Natural killer cell treated with Interleukin-12 subunit alpha and Interleukin-12 subunit beta and Interleukin-15 and Interleukin-18, amount 100 ng/mL, for 72 hours (primary cell): ENCODE measurements around the gene ZC4H2. TPM values are rescaled to one million over a fixed set of nuclear protein-coding genes. Genes with fewer than 3 reads are reported as not detected.
"Not testable (repeated sequence)": the region's sequence is repeated elsewhere in the genome, so short reads cannot be mapped to it uniquely, and the experiment has no call there.

Experiments
- ATAC-seq, 2 donors: fragments of 150-1000 bp; cut with Tn5 transposase in 1 of 2; sonication (Bioruptor Pico), chemical (Tn5 transposase) in 1 of 2; 2 replicates each; pipeline ENCODE4 v1.10.0; 2021
- DNase-seq: peaks from one replicate; pipeline ENCODE4 v3.0.0; 2022; ENCODE audit warnings: low spot score
- H3K27ac Mint-ChIP-seq, 2 donors: 1 replicate in 1 of 2; 2 replicates in 1 of 2; pipeline ENCODE4 v1.8.0; 2022; ENCODE audit warnings: mixed read lengths in 2 of 2, mild to moderate bottlenecking in 1 of 2, moderate library complexity in 1 of 2
- H3K27me3 Mint-ChIP-seq, 2 donors: 1 replicate in 1 of 2; 2 replicates in 1 of 2; pipeline ENCODE4 v1.8.0; 2022; ENCODE audit warnings: mixed read lengths in 2 of 2
- H3K36me3 Mint-ChIP-seq: one replicate; pipeline ENCODE4 v1.8.0; 2022; ENCODE audit warnings: mixed read lengths
- H3K4me1 Mint-ChIP-seq, 2 donors: 1 replicate in 1 of 2; 2 replicates in 1 of 2; pipeline ENCODE4 v1.8.0; 2022; ENCODE audit warnings: low read depth in 2 of 2, mixed read lengths in 2 of 2, mild to moderate bottlenecking in 1 of 2
- H3K4me3 Mint-ChIP-seq: one replicate; pipeline ENCODE4 v1.8.0; 2022; ENCODE audit warnings: mixed read lengths
- H3K9me3 Mint-ChIP-seq: 2 replicates; pipeline ENCODE4 v1.8.0; 2022; ENCODE audit warnings: mixed read lengths
- total RNA-seq, 2 donors: library from RNA; stranded (reverse); gene quantifications; one replicate each; pipeline ENCODE4 v1.2.3, GENCODE V29; 2022

ZC4H2 gene, protein sequence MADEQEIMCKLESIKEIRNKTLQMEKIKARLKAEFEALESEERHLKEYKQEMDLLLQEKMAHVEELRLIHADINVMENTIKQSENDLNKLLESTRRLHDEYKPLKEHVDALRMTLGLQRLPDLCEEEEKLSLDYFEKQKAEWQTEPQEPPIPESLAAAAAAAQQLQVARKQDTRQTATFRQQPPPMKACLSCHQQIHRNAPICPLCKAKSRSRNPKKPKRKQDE
- total RNA-seq, result 1 to 10 TPM; 8.0 to 8.1 TPM

DNA sequence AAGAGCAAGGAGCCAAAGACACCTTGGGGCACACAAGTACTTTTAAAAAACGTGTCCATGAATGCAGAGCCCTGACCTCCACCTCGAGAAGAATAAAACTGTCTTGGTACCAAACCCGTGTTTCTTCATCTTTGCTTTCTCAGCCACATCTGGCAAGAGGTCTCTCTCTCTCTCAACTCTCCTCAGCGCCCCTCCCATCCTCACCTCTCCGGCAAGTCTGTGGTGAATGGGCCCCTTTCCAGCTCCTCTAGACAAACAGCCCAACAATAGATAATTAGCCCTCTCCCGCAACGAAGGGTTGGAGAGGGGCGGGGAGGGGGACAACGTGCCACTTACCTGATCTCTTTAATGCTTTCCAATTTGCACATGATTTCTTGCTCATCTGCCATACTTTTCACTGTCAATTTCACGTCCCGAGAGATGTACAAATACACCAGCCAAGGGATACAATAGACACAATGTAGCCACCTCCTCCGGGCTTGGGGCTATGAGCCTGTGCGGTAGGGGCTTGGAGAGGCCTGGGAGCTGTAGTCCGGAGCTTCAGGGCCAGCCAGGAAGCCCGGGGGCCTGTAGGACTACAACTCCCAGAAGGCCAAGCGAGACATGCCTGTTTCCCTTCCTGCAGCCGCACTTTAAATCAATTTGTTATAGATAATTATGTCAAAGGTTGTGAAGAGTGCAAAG is at the start of gene ZC4H2:
ZC4H2 (minus strand) TSS at position 462 of the 684 bp plus-strand sequence; CDS start at position 389, 73 bp downstream.
- ATAC-seq (peak; percentile 94 to 98), DNase-seq (peak; percentile 65)
- peaks cover 2 to 7% of the 10 kb centered on the region in 2 donors for H3K27me3 Mint-ChIP-seq
- no peaks in the 10 kb centered on the region for H3K36me3 Mint-ChIP-seq
- peak within 1 kb of the TSS; percentile 96 for H3K4me3 Mint-ChIP-seq
- H3K9me3 Mint-ChIP-seq, result no peaks in the 10 kb centered on the region
- H3K4me1 Mint-ChIP-seq, result peaks cover 6 to 9% of the 10 kb centered on the region in 2 donors
- H3K27ac Mint-ChIP-seq, result peak within 1 kb of the TSS; percentile 69 to 90

DNA sequence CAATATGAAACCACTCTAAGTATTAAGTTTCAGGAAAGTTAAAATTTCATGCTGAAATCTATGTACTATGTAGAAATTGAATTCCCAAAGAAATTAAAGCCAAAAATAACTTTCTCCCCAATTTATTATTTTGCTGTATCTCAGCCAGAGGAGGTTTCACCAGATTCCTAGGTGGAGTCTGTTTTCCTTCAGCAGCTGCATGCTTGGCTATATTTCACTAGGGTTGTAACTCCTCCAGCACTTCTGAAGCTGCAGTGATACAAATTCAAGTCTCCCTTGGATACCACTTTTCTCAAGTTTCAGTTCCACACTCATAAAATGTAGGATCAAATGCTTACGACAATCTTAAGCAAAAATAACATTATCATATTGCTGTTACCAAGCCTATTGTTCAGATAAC is 41.2 kb upstream of the ZC4H2 start:
- no peaks in the 10 kb centered on the region for H3K36me3 Mint-ChIP-seq
- peaks cover 8 to 18% of the 10 kb centered on the region in 2 donors for H3K27me3 Mint-ChIP-seq
- no peak for DNase-seq
- ATAC-seq, result no peak
- peaks cover 1% of the 10 kb centered on the region for H3K9me3 Mint-ChIP-seq
- no peaks in the 10 kb centered on the region for H3K4me1 Mint-ChIP-seq
- H3K4me3 Mint-ChIP-seq, result no peak overlapping the region
- no peak overlapping the region for H3K27ac Mint-ChIP-seq

DNA sequence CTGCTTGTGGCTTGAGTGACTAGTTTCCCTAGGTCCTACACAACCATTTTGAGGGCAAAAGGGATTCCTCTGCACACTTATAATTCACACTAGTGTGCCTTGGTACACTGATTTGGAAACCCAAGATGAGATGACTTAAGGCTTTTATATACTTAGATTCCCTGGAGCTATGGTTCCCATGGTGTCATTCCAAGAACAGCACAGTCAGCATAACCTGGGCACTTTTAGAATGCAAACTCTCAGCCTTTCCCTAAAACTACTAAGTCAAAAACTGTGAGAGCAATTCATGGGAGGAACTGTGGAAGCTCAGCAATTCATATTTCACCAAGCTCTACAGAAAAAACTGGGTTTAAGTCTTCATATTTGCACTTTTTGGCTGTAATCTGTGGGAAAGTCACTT is 38.0 kb upstream of the ZC4H2 start:
- Mint-ChIP-seq H3K4me1 (no peaks in the 10 kb centered on the region), H3K4me3 (no peak overlapping the region), H3K9me3 (no peaks in the 10 kb centered on the region), H3K27ac (no peak overlapping the region), H3K36me3 (no peaks in the 10 kb centered on the region), H3K27me3 (peaks cover 0 to 14% of the 10 kb centered on the region in 2 donors)
- no peak for ATAC-seq
- DNase-seq, result no peak

DNA sequence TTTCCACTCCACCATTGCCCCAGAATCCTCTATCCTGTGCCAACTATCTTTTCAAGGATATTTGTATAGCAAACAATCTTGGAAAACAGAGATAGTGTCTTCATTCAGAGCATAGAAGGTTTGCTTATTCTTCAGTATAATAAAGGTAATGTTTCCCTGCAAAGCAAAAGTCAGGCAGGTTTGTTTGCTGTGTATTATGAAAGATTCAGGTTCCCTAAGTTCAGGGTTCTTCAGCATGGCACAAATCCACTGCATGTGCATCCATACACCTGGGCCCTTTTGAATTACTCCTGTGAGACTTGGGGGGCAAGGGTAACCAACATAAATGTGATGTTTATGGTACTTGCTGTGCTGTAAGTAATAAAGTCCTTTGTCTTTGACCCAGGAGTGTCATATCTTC is 33.2 kb upstream of the ZC4H2 start:
- Mint-ChIP-seq H3K4me1 (no peaks in the 10 kb centered on the region), H3K9me3 (no peaks in the 10 kb centered on the region), H3K27me3 (peaks cover 0 to 11% of the 10 kb centered on the region in 2 donors), H3K36me3 (no peaks in the 10 kb centered on the region), H3K4me3 (no peak overlapping the region), H3K27ac (no peak overlapping the region)
- DNase-seq (no peak), ATAC-seq (no peak)

DNA sequence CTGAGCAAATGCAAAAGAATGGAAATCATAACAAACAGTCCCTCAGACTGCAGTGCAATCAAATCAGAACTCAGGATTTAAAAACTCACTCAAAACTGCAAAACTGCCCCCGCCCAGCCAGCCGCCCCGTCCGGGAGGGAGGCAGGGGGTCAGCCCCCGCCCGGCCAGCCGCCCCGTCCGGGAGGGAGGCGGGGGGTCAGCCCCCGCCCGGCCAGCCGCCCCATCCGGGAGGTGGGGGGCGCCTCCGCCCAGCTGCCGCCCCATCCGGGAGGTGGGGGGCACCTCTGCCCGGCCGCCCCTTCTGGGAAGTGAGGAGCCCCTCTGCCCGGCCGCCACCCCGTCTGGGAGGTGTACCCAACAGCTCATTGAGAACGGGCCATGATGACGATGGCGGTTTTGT is 26.0 kb upstream of the ZC4H2 start:
- ATAC-seq, H3K9me3 Mint-ChIP-seq, H3K4me1 Mint-ChIP-seq, H3K27me3 Mint-ChIP-seq, H3K36me3 Mint-ChIP-seq, H3K4me3 Mint-ChIP-seq, DNase-seq, H3K27ac Mint-ChIP-seq: not testable (repeated sequence)

DNA sequence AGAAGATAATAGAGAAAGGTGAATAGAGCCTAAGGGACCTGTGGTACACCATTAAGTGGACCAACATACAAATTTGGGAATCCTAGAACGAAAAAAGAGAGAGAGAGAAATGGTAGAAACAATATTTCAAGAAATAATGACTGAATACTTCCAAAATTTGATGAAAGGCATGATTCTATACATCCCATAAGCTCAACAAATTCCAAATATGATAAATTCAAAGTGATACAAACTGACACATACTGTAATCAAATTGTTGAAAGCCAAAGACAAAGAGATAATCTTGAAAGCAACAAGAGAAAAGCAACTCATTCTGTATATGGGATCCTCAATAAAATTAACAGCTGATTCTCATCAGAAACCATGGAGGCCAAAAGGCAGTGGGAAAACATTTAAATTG is 20.6 kb upstream of the ZC4H2 start:
- no peak for ATAC-seq
- H3K9me3 Mint-ChIP-seq, result no peaks in the 10 kb centered on the region
- H3K36me3 Mint-ChIP-seq, result peaks cover 4% of the 10 kb centered on the region
- no peak for DNase-seq
- peaks cover 0 to 12% of the 10 kb centered on the region in 2 donors for H3K27me3 Mint-ChIP-seq
- H3K27ac Mint-ChIP-seq, result no peak overlapping the region
- no peak overlapping the region for H3K4me3 Mint-ChIP-seq
- no peaks in the 10 kb centered on the region for H3K4me1 Mint-ChIP-seq

DNA sequence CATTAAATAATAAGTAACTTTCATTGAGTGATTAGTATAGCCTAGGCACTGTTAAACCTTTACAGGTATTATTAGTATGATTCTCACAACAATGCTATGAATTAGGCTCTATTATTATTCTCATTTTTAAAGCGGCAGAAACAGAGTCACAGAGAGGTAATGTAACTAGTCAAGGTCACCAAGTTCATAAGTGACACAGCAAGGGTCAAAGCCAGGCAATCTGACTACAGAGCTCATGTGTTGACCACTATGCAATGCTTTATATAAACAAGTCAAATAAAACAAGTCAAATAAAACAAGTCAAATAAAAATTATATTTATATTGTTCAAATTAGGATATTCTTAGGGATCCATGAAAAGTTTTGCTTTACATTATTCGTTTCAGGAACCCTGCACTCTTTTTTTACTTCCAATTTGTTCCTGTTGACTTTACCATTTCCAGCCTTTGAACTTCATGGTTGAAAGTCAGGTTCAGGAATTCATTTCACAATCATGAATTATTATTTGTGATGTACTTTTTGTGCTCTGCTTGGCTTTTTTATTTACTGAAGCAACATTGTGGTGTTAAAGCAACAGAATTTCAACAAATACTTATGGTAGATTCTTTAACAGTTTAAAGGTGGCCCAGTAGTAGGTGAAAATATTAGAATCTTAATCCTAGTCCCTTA is 18.0 kb upstream of the ZC4H2 start:
- DNase-seq (no peak), ATAC-seq (no peak)
- Mint-ChIP-seq H3K36me3 (peaks cover 4% of the 10 kb centered on the region), H3K27ac (no peak overlapping the region), H3K4me3 (no peak overlapping the region), H3K27me3 (peaks cover 0 to 13% of the 10 kb centered on the region in 2 donors), H3K9me3 (no peaks in the 10 kb centered on the region), H3K4me1 (no peaks in the 10 kb centered on the region)

DNA sequence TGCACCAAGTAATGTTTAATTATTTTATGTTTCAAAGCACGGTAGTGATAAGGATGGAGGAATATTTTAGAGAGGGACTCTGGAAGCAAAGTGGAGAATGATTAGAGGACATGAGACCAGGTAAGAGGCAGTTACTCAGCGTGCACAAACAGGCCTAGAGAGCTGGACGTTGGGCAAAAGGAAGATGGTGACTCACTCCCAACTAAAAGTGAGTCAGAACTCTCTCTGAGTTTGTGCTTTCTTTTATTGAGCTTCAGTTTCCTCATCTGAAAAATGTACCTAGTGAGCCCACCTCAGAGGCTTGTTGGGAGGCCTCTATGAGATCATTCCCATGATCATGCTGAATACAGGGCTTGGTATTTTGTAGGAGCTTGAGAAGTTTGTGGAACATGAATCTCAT is 1.6 kb upstream of the ZC4H2 start:
- no peak overlapping the region for H3K27ac Mint-ChIP-seq
- no peak overlapping the region for H3K4me3 Mint-ChIP-seq

DNA sequence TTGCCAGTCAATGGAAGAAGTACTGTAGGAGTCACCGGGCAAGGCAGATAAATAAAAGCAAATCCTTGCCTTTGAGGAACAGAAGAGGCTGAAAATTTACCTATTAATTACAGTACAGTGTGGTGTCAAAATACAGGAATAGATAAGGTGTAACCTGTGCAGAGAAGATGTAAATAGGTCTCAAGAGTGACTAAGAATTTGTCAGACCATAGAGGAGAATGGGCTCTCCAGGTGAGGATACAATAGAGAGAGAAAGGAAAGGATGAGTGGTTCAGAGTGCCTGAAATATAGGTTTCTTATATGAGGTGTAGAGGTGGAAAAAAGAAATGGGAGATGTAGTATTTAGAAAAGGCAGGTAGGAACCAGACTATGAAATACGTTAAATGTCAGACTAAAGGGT is 801 bp upstream of the ZC4H2 start:
- Mint-ChIP-seq H3K9me3 (no peaks in the 10 kb centered on the region), H3K36me3 (no peaks in the 10 kb centered on the region), H3K27ac (no peak overlapping the region), H3K4me3 (peak overlapping the region; percentile 96), H3K4me1 (peaks cover 6 to 9% of the 10 kb centered on the region in 2 donors), H3K27me3 (peaks cover 6 to 12% of the 10 kb centered on the region in 2 donors)
- DNase-seq (no peak), ATAC-seq (no peak)

More for the DNA sequence above, 1.6 kb upstream of the ZC4H2 start:
- DNase-seq (no peak), ATAC-seq (no peak)
- Mint-ChIP-seq H3K9me3 (no peaks in the 10 kb centered on the region), H3K27me3 (peaks cover 6 to 13% of the 10 kb centered on the region in 2 donors), H3K4me1 (peaks cover 6 to 9% of the 10 kb centered on the region in 2 donors), H3K36me3 (no peaks in the 10 kb centered on the region)

DNA sequence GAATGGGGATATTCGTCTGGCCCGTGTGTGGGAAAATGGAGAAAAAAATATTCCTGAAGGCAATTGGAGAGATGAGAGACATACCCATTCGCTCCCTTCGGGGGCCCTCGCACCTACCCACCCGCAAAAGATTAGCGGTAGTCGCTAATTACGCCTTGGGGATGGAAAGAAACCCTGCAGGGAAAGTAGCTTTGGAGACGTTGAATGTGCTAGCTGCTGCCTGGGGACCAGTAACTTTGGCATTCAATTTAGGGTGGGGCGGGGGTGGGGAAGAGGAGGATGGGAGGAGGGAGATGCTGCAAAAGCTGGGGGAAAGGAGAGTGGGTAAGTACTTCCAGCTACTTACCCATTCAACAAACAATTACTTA is 407 bp upstream of the ZC4H2 start:
- Mint-ChIP-seq H3K4me3 (peak overlapping the region; percentile 96), H3K27ac (peak overlapping the region; percentile 69 to 90), H3K27me3 (peaks cover 6 to 10% of the 10 kb centered on the region in 2 donors), H3K4me1 (peaks cover 6 to 9% of the 10 kb centered on the region in 2 donors), H3K36me3 (no peaks in the 10 kb centered on the region), H3K9me3 (no peaks in the 10 kb centered on the region)
- ATAC-seq, result peak in 1 of 2 donors; percentile 17
- DNase-seq, result no peak

DNA sequence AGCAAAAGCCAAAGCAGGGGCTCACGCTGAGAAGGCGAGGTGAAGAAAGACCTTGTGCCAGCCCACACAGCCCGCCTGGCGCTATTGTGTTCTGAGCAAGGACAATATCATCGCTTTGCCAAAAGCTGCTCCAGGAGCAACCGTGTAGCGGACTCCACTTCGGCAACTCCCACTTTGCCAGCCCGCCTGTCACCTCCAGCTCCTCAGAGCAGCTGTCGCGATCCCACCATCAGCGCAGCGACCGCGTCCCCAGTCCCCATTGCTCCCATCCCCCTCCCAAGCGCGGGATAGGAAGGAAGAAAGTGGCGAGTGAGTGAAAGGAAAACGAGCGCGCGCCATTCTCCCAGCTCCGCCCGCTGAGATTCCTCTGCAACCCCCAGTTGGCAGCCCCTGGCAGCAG is 759 bp downstream of the ZC4H2 start:
- DNase-seq (no peak), ATAC-seq (peak; percentile 26 to 44)
- H3K4me3 Mint-ChIP-seq, result peak overlapping the region; percentile 96
- no peaks in the 10 kb centered on the region for H3K36me3 Mint-ChIP-seq
- peaks cover 0 to 6% of the 10 kb centered on the region in 2 donors for H3K27me3 Mint-ChIP-seq
- peak overlapping the region; percentile 69 to 90 for H3K27ac Mint-ChIP-seq
- no peaks in the 10 kb centered on the region for H3K9me3 Mint-ChIP-seq
- H3K4me1 Mint-ChIP-seq, result peaks cover 6 to 9% of the 10 kb centered on the region in 2 donors

DNA sequence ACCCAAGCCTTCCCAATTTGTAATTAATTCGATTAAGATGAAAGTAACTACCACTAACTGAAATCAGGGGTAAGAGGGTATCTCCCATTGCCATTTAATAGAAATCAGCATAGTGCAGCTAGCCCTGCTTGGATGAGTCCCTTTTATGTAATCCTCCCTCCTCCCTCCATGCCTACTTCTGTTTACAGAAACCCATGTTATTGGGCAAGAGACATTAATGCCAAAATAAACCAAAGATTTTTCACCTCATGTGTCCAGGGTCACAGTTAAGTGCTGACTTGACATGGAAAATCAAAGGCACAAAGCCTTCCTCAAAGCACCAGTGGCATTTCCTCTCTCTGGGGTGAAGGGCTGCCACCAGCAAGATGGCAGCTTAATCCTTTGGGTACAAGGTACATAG is 50.8 kb downstream of the ZC4H2 start:
- Mint-ChIP-seq H3K9me3 (no peaks in the 10 kb centered on the region), H3K36me3 (peaks cover 11% of the 10 kb centered on the region), H3K4me3 (no peak overlapping the region), H3K27me3 (peaks cover 0 to 2% of the 10 kb centered on the region in 2 donors), H3K4me1 (no peaks in the 10 kb centered on the region), H3K27ac (no peak overlapping the region)
- ATAC-seq (no peak), DNase-seq (no peak)

DNA sequence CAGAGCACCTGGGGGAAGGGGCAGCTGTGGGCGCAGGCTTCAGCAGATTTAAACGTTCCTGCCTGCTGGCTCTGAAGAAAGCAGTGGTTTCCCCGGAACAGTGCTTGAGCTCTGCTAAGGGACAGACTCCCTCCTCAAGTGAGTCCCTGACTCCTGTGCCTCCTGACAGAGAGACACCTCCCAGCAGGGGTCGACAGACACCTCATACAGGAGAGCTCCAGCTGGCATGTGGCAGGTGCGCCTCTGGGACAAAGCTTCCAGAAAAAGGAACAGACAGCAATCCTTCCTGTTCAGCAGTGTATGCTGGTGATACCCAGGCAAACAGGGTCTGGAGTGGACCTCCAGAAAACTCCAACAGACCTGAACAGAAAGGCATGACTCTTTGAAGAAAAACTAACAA is 68.1 kb downstream of the ZC4H2 start:
- H3K36me3 Mint-ChIP-seq, result peaks cover 24% of the 10 kb centered on the region
- DNase-seq (no peak), ATAC-seq (no peak)
- peaks cover 0 to 11% of the 10 kb centered on the region in 2 donors for H3K27me3 Mint-ChIP-seq
- no peaks in the 10 kb centered on the region for H3K9me3 Mint-ChIP-seq
- no peak overlapping the region for H3K4me3 Mint-ChIP-seq
- no peak overlapping the region for H3K27ac Mint-ChIP-seq
- H3K4me1 Mint-ChIP-seq, result no peaks in the 10 kb centered on the region

DNA sequence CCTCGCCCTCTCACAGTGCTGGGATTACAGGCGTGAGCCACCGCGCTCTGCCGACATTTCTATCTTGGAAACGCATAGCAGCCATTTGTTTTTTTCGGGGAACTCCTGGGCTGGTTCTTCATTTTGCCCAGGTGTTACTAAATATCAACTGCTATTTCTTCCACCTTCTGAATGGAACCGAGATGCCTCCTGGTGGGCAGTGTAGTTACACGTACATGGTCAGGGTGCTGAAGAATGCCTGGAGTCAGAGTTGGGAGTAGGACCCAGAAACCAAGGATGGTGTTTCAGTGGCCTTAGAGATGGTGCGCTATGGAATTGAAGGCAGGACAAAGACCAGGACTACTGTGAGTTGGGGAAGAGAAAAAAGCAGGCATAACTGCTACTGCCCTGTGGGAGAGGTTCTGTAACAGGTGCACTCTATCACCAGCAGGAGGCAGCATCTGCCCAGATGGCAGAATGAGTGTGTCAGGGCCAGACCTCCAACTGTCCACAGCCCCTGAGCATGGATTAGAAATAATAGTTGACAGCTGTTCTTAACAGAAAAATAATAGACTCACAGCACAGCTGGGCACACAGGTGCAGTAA is 81.7 kb downstream of the ZC4H2 start:
- no peaks in the 10 kb centered on the region for H3K27me3 Mint-ChIP-seq
- no peaks in the 10 kb centered on the region for H3K9me3 Mint-ChIP-seq
- no peaks in the 10 kb centered on the region for H3K4me1 Mint-ChIP-seq
- ATAC-seq (peak in 1 of 2 donors; percentile 65), DNase-seq (no peak)
- no peak overlapping the region for H3K27ac Mint-ChIP-seq
- H3K4me3 Mint-ChIP-seq, result no peak overlapping the region
- no peaks in the 10 kb centered on the region for H3K36me3 Mint-ChIP-seq
